Measurements from ENCODE around the gene LCP2. TPM values are rescaled to one million over a fixed set of nuclear protein-coding genes. Genes with fewer than 3 reads are reported as not detected.
A peak's percentile ranks its signal among the peaks of the same experiment; 100 is the strongest.

Gene LCP2
- total and polyA plus RNA-seq, 10 of the 15 experiments (the other 5 are each of a cell fraction or from before 2014, with no cell fraction given): 8.0 to 50.5 (median 20.6) TPM

GRCh38 chr5:170268884-170269283 lies 28.7 kb downstream of the LCP2 start:
- no peaks in the 10 kb centered on the region for H3K27me3 ChIP-seq (replicated peaks in 1 of 2; ENCODE audit: control insufficient read depth in 2 of 2, insufficient read depth in 2 of 2, low read length in 1 of 2)
- no peak for TF ChIP-seq CREB1 (IDR thresholded peaks at IDR 0.05; ENCODE audit: low read depth)
- TF ChIP-seq SPI1 (IDR thresholded peaks at IDR 0.05; ENCODE audit: borderline replicate concordance, insufficient read depth, low read depth, low read length): peak; percentile 74; the same call in 1 of the 2 replicates
- H3K79me2 ChIP-seq (ENCODE audit: control insufficient read depth, insufficient read depth, low read length): no peaks in the 10 kb centered on the region
- H3K4me2 ChIP-seq (ENCODE audit: control insufficient read depth, insufficient read depth): peak overlapping the region; percentile 20; the same call in 1 of the 2 replicates
- H3K9ac ChIP-seq (ENCODE audit: control insufficient read depth, insufficient read depth, low read length): no peak overlapping the region
- H2AFZ ChIP-seq (ENCODE audit: control insufficient read depth, low read depth, low read length): no peak overlapping the region
- ChIA-PET RAD21 (ENCODE audit: unreplicated experiment) (interaction anchor here (0.6 to 4.5 kb wide), 19 partner anchors 9 to 1486 kb away, joined by 3 to 88 read pairs (median 6); partner anchors contain the start of gene LCP2), CTCF (interaction anchor here (0.5 to 7.9 kb wide), 23 partner anchors 10 to 530 kb away, joined by 3 to 189 read pairs (median 9); partner anchors contain the start of gene LCP2), POLR2A (interaction anchor here (0.6 to 3.9 kb wide), 6 partner anchors 15 to 70 kb away, joined by 4 to 19 read pairs (median 6); no protein-coding TSS in a partner anchor), SMC1A (ENCODE audit: uncharacterized antibody, unreplicated experiment) (interaction anchor here (0.6 to 16.6 kb wide), 18 partner anchors 8 to 152 kb away, joined by 3 to 451 read pairs (median 6); partner anchors contain the start of gene LCP2)
- no peaks in the 10 kb centered on the region for H4K20me1 ChIP-seq (ENCODE audit: control insufficient read depth, insufficient read depth)
- peaks cover 6 to 22% of the 10 kb centered on the region in 2 experiments; a peak in 3 of 4 replicates for H3K36me3 ChIP-seq (ENCODE audit: control insufficient read depth in 2 of 2, insufficient read depth in 2 of 2, low read length in 1 of 2)
- intact Hi-C loops (cut with micrococcal nuclease; ENCODE audit: unreplicated experiment): loop anchor here (1.0 kb wide), 2 partner anchors 70 to 152 kb away; no protein-coding TSS in a partner anchor
- ATAC-seq: peak; percentile 39
- H3K4me3 ChIP-seq: no peak overlapping the region
- no peaks in the 10 kb centered on the region for H3K9me3 ChIP-seq (replicated peaks; ENCODE audit: control insufficient read depth, insufficient read depth, low read length)
- no TSS peak for BruUV-seq (replicated peaks)
- in situ Hi-C loops (cut with MboI): no loop called here
- no peak overlapping the region; the same call in 1 of the 2 replicates for H3K27ac ChIP-seq (ENCODE audit: control insufficient read depth, insufficient read depth)
- 29% methylated on average over 3 of the region's 3 CpGs for WGBS (ENCODE audit: insufficient coverage, insufficient replicate concordance, low lambda C conversion rate, missing lambda C conversion rate)
- no peak for DNase-seq (ENCODE audit: low read depth, low spot score)
- no peak for FAIRE-seq
- peaks cover 8% of the 10 kb centered on the region for H3K4me1 ChIP-seq (ENCODE audit: control insufficient read depth, insufficient read depth, low read length)

- intact Hi-C loops (cut with micrococcal nuclease; ENCODE audit: unreplicated experiment): loop anchor here (1.0 kb wide), 2 partner anchors 71 to 153 kb away; no protein-coding TSS in a partner anchor
- Histone ChIP-seq H3K27ac (ENCODE audit: control insufficient read depth, insufficient read depth) (no peak overlapping the region; the same call in 1 of the 2 replicates), H3K4me1 (ENCODE audit: control insufficient read depth, insufficient read depth, low read length) (peaks cover 7% of the 10 kb centered on the region), H2AFZ (ENCODE audit: control insufficient read depth, low read depth, low read length) (no peak overlapping the region), H3K79me2 (ENCODE audit: control insufficient read depth, insufficient read depth, low read length) (no peaks in the 10 kb centered on the region), H3K9me3 (replicated peaks; ENCODE audit: control insufficient read depth, insufficient read depth, low read length) (no peaks in the 10 kb centered on the region), H3K36me3 (ENCODE audit: control insufficient read depth in 2 of 2, insufficient read depth in 2 of 2, low read length in 1 of 2) (peaks cover 3 to 19% of the 10 kb centered on the region in 2 experiments; a peak in 3 of 4 replicates), H3K4me2 (ENCODE audit: control insufficient read depth, insufficient read depth) (no peak overlapping the region; the same call in 1 of the 2 replicates), H4K20me1 (ENCODE audit: control insufficient read depth, insufficient read depth) (no peaks in the 10 kb centered on the region), H3K27me3 (replicated peaks in 1 of 2; ENCODE audit: control insufficient read depth in 2 of 2, insufficient read depth in 2 of 2, low read length in 1 of 2) (no peaks in the 10 kb centered on the region), H3K9ac (ENCODE audit: control insufficient read depth, insufficient read depth, low read length) (no peak overlapping the region), H3K4me3 (no peak overlapping the region)
- SMC1A ChIA-PET (ENCODE audit: uncharacterized antibody, unreplicated experiment): interaction anchor here (0.6 to 16.6 kb wide), 17 partner anchors 9 to 151 kb away, joined by 3 to 451 read pairs (median 7); partner anchors contain the start of gene LCP2
- BruUV-seq (replicated peaks): no TSS peak
- CTCF ChIA-PET: interaction anchor here (0.5 to 7.9 kb wide), 26 partner anchors 8 to 530 kb away, joined by 3 to 189 read pairs (median 9); partner anchors contain the start of gene LCP2
- DNase-seq (ENCODE audit: low read depth, low spot score): no peak
- in situ Hi-C loops (cut with MboI): no loop called here
- RAD21 ChIA-PET (ENCODE audit: unreplicated experiment): interaction anchor here (0.6 to 4.5 kb wide), 17 partner anchors 9 to 1486 kb away, joined by 3 to 88 read pairs (median 7); partner anchors contain the start of gene LCP2
- peak; percentile 49 for ATAC-seq
- POLR2A ChIA-PET: interaction anchor here (0.6 to 3.9 kb wide), 6 partner anchors 16 to 71 kb away, joined by 4 to 19 read pairs (median 6); no protein-coding TSS in a partner anchor
- WGBS (ENCODE audit: insufficient coverage, insufficient replicate concordance, low lambda C conversion rate, missing lambda C conversion rate): 24% methylated on average over 15 of the region's 15 CpGs
- FAIRE-seq: no peak
- TF ChIP-seq YBX1 (IDR thresholded peaks at IDR 0.05) (no peak), ZNF207 (IDR thresholded peaks at IDR 0.05; ENCODE audit: borderline replicate concordance) (no peak), PKNOX1 (IDR thresholded peaks at IDR 0.05) (no peak), SIX5 (IDR thresholded peaks at IDR 0.05; ENCODE audit: low read depth, low read length, severe bottlenecking) (no peak), CEBPB (IDR thresholded peaks at IDR 0.05; ENCODE audit: borderline replicate concordance in 1 of 2, low read depth in 2 of 2, low read length in 2 of 2) (no peak), MTA2 (IDR thresholded peaks at IDR 0.05; ENCODE audit: low read depth) (no peak), MEF2B (IDR thresholded peaks at IDR 0.05; ENCODE audit: partially characterized antibody, poor library complexity, severe bottlenecking) (no peak), STAT3 (IDR thresholded peaks at IDR 0.05; ENCODE audit: low read depth, low read length) (no peak), BCL3 (IDR thresholded peaks at IDR 0.05; ENCODE audit: borderline replicate concordance, insufficient read depth, low read depth, low read length, poor library complexity, severe bottlenecking) (no peak)
Measured at GRCh38 chr5:170268153-170268689, 29.4 kb downstream of the LCP2 start.
